ENCODE data around the gene SUPT20H.

SUPT20H gene

GRCh38 chr13:37029617-37030016 is 29.9 kb downstream of the SUPT20H start:
- no peak for TF ChIP-seq TAF1 (IDR thresholded peaks at IDR 0.05; ENCODE audit: borderline replicate concordance, insufficient read depth, low read length)
- TF ChIP-seq FOXP2 (optimal IDR thresholded peaks at IDR 0.05; ENCODE audit: borderline replicate concordance, extremely low read depth, extremely low read length, insufficient read depth) = no peak
- no peak for TF ChIP-seq POLR2AphosphoS5 (IDR thresholded peaks at IDR 0.05; ENCODE audit: low read depth, low read length)
- no peak for TF ChIP-seq SIN3A (IDR thresholded peaks at IDR 0.05; ENCODE audit: borderline replicate concordance, insufficient read depth, low read length)
- no peak for TF ChIP-seq REST (IDR thresholded peaks at IDR 0.05; ENCODE audit: insufficient read depth in 1 of 2, low read depth in 2 of 2, low read length in 2 of 2)

GRCh38 chr13:37027639-37028038 is 31.8 kb downstream of the SUPT20H start:
- TF ChIP-seq SIN3A (IDR thresholded peaks at IDR 0.05; ENCODE audit: borderline replicate concordance, insufficient read depth, low read length) = no peak

- TF ChIP-seq SIN3A (IDR thresholded peaks at IDR 0.05; ENCODE audit: borderline replicate concordance, insufficient read depth, low read length) (no peak), FOXP2 (optimal IDR thresholded peaks at IDR 0.05; ENCODE audit: borderline replicate concordance, extremely low read depth, extremely low read length, insufficient read depth) (no peak), POLR2AphosphoS5 (IDR thresholded peaks at IDR 0.05; ENCODE audit: low read depth, low read length) (no peak), REST (IDR thresholded peaks at IDR 0.05; ENCODE audit: insufficient read depth in 1 of 2, low read depth in 2 of 2, low read length in 2 of 2) (no peak), TAF1 (IDR thresholded peaks at IDR 0.05; ENCODE audit: borderline replicate concordance, insufficient read depth, low read length) (no peak)
These were observed 32.7 kb downstream of the SUPT20H start for GRCh38 chr13:37026771-37027170.

- TF ChIP-seq REST (IDR thresholded peaks at IDR 0.05; ENCODE audit: insufficient read depth in 1 of 2, low read depth in 2 of 2, low read length in 2 of 2) (no peak), TAF1 (IDR thresholded peaks at IDR 0.05; ENCODE audit: borderline replicate concordance, insufficient read depth, low read length) (no peak), FOXP2 (optimal IDR thresholded peaks at IDR 0.05; ENCODE audit: borderline replicate concordance, extremely low read depth, extremely low read length, insufficient read depth) (no peak), POLR2AphosphoS5 (IDR thresholded peaks at IDR 0.05; ENCODE audit: low read depth, low read length) (no peak), SIN3A (IDR thresholded peaks at IDR 0.05; ENCODE audit: borderline replicate concordance, insufficient read depth, low read length) (no peak)
These were observed 35.6 kb downstream of the SUPT20H start for GRCh38 chr13:37023871-37024270.

GRCh38 chr13:37014609-37015008 is 44.9 kb downstream of the SUPT20H start:
- TF ChIP-seq POLR2AphosphoS5 (IDR thresholded peaks at IDR 0.05; ENCODE audit: low read depth, low read length) (no peak), FOXP2 (optimal IDR thresholded peaks at IDR 0.05; ENCODE audit: borderline replicate concordance, extremely low read depth, extremely low read length, insufficient read depth) (no peak), TAF1 (IDR thresholded peaks at IDR 0.05; ENCODE audit: borderline replicate concordance, insufficient read depth, low read length) (no peak), SIN3A (IDR thresholded peaks at IDR 0.05; ENCODE audit: borderline replicate concordance, insufficient read depth, low read length) (no peak), REST (IDR thresholded peaks at IDR 0.05; ENCODE audit: insufficient read depth in 1 of 2, low read depth in 2 of 2, low read length in 2 of 2) (no peak)

All from PFSK-1 (cell line).